HepG2 (cell line): ENCODE data around the gene SNX6. TPM values are rescaled to one million over a fixed set of nuclear protein-coding genes. Genes with fewer than 3 reads are reported as not detected.

Source experiments
- CHCHD3 ChIP-seq: sonication (generic); formaldehyde crosslinking; IDR thresholded peaks from 2 replicates; pipeline ENCODE4 v1.8.0; 2022; ENCODE audit warnings: mild to moderate bottlenecking, missing genetic modification reagents, moderate library complexity
- ERF ChIP-seq: IDR thresholded peaks from 2 replicates; pipeline ENCODE4 v1.6.1; 2018; ENCODE audit warnings: missing biosample characterization, missing genetic modification reagents
- NR2C2 ChIP-seq: sonication (generic); formaldehyde crosslinking; IDR thresholded peaks from 2 replicates; pipeline ENCODE4 v1.4.0; 2020; ENCODE audit warnings: missing genetic modification reagents, mild to moderate bottlenecking, moderate library complexity, borderline replicate concordance
- PAX8 ChIP-seq: sonication (generic); formaldehyde crosslinking; IDR thresholded peaks from 2 replicates; pipeline ENCODE4 v1.8.0; 2022; ENCODE audit warnings: mild to moderate bottlenecking, missing genetic modification reagents, borderline replicate concordance
- PCBP1 ChIP-seq: fragments of 200-400 bp; formaldehyde crosslinking; IDR thresholded peaks from 2 replicates; pipeline ENCODE4 v1.6.1; 2017; ENCODE audit warnings: mild to moderate bottlenecking, low read depth, low read length, borderline replicate concordance
- PITX1 ChIP-seq: sonication (generic); formaldehyde crosslinking; IDR thresholded peaks from 2 replicates; pipeline ENCODE4 v1.5.1; 2020; ENCODE audit warnings: mild to moderate bottlenecking, missing genetic modification reagents
- RXRB ChIP-seq: IDR thresholded peaks from 2 replicates; pipeline ENCODE4 v1.6.1; 2016; ENCODE audit warnings: borderline replicate concordance, missing genetic modification reagents, missing compliant biosample characterization
- SIN3B ChIP-seq: fragments of 150-350 bp; IDR thresholded peaks from 2 replicates; pipeline ENCODE4 v1.6.1; 2014; ENCODE audit warnings: low read length
- SPEN ChIP-seq: sonication (generic); formaldehyde crosslinking; IDR thresholded peaks from 2 replicates; pipeline ENCODE4 v1.5.1; 2020; ENCODE audit warnings: low read depth, mild to moderate bottlenecking, missing genetic modification reagents
- ZBTB43 ChIP-seq: sonication (generic); formaldehyde crosslinking; conservative IDR thresholded peaks from 2 replicates; pipeline ENCODE4 v1.4.0; 2020; ENCODE audit warnings: missing genetic modification reagents
- ZNF224 ChIP-seq: sonication (generic); formaldehyde crosslinking; IDR thresholded peaks from 2 replicates; pipeline ENCODE4 v1.5.0; 2020; ENCODE audit warnings: mild to moderate bottlenecking, missing genetic modification reagents
- ZNF280B ChIP-seq: sonication (generic); formaldehyde crosslinking; IDR thresholded peaks from 2 replicates; pipeline ENCODE4 v1.5.0; 2020; ENCODE audit warnings: missing genetic modification reagents, mild to moderate bottlenecking, borderline replicate concordance
- ZNF556 ChIP-seq: sonication (generic); formaldehyde crosslinking; IDR thresholded peaks from 2 replicates; pipeline ENCODE4 v1.4.0; 2020; ENCODE audit warnings: mild to moderate bottlenecking, missing genetic modification reagents, borderline replicate concordance
- ZNF781 ChIP-seq: sonication (generic); formaldehyde crosslinking; IDR thresholded peaks from 2 replicates; pipeline ENCODE4 v1.5.1; 2020; ENCODE audit warnings: borderline replicate concordance, mild to moderate bottlenecking, missing genetic modification reagents; ENCODE audit errors: not compliant biosample characterization
- ZNF782 ChIP-seq: sonication (generic); formaldehyde crosslinking; IDR thresholded peaks from 2 replicates; pipeline ENCODE4 v1.4.0; 2020; ENCODE audit warnings: missing genetic modification reagents, mild to moderate bottlenecking, borderline replicate concordance
- polyA plus RNA-seq, 8 experiments: library from polyadenylated mRNA; depleted of rRNA in 3 of 8; stranded (reverse) in 7 of 8; unstranded in 1 of 8; fragments of >200 nt; fragmentation: Illumina TruSeq in 4 of 8; extraction: Trizol in 4 of 8; gene quantifications; 2 replicates each; pipeline versions ENCODE4 v1.2.1 to v1.2.3, GENCODE V29; 2011 to 2016; ENCODE audit warnings: low read depth in 4 of 8, missing spikeins in 1 of 8, mixed read lengths in 1 of 8; ENCODE audit not compliant: insufficient read depth in 1 of 8
- total RNA-seq, 5 experiments: library from RNA; depleted of rRNA; stranded (reverse); fragments of >200 nt; fragmentation: Illumina TruSeq; extraction: Trizol; gene quantifications; 2 replicates each; pipeline ENCODE4 v1.2.3, GENCODE V29; 2016; ENCODE audit warnings: low read depth in 1 of 5
- TF ChIP-seq, protein P1 (sequence below): sonication (generic); formaldehyde crosslinking; IDR thresholded peaks from 2 replicates; pipeline ENCODE4 v1.4.0; 2020; ENCODE audit warnings: missing genetic modification reagents
- TF ChIP-seq, protein P2 (sequence below): sonication (generic); formaldehyde crosslinking; IDR thresholded peaks from 2 replicates; pipeline ENCODE4 v1.8.1; 2022; ENCODE audit warnings: low read depth, mild to moderate bottlenecking, missing genetic modification reagents
- TF ChIP-seq, protein P3 (sequence below): sonication (generic); formaldehyde crosslinking; IDR thresholded peaks from 2 replicates; pipeline ENCODE4 v1.5.1; 2020; ENCODE audit warnings: mild to moderate bottlenecking, missing genetic modification reagents, borderline replicate concordance
- TF ChIP-seq, protein P4 (sequence below): sonication (generic); formaldehyde crosslinking; IDR thresholded peaks from 2 replicates; pipeline ENCODE4 v1.4.0; 2020; ENCODE audit warnings: mild to moderate bottlenecking, missing genetic modification reagents

Gene SNX6
- total and polyA plus RNA-seq, 2 of the 13 experiments (the other 11 are each of a cell fraction or from before 2014, with no cell fraction given) = 92.3 to 169 TPM

DNA sequence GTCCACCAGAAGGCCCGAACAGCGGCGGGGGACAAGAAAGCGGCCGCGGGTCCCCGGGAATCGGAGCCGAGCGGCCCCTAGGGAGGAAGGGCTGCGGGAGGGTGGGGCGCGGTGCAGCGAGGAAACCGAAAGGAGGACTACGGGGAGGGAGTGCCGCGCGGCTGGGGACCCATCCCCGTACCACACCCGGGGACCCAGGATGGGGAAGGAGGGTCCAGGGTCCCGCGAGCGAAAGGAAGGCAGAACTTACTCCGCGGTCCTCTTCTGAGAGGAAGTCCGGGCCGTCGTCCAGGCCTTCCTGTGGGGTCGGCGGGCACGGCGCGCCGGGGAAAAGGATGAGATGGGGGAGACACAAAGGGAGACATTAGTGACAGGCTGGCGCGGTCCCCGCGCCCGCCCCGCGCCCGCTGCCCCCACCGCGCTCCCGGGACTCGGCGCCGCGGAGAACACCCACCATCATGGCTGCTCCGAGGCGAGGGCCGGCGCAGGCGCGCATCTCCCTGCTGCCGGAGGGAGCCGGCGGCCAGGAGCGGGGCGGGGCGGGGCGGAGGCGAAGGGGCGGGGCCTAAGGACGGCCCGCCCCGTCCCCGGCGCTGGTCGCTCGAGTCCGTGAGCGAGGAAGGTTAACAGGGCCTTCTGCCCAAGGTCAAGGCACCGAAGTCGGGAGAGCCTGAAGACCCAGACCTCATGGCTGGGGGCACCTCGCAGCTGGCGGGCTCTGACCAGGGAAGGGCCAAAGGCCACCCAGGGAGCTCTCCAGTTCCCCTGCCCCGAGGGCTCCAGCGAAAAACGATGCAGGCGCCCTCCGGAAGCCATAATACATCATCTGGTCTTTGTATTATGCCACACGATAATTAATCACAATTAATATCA is at the start of gene SNX6 (continued):
- TF ChIP-seq ZNF280B (peak; percentile 95), PITX1 (peak; percentile 81), SPEN (CRISPR knock-in tag) (peak; percentile 72; the same call in 1 of the 2 replicates), PAX8 (CRISPR knock-in tag) (peak; percentile 97), ZNF224 (peak; percentile 98; the same call in 1 of the 2 replicates), PCBP1 (peak; percentile 96), ZNF782 (CRISPR knock-in tag) (peak; percentile 93), RXRB (CRISPR knock-in tag) (peak; percentile 53; the same call in 1 of the 2 replicates), SIN3B (no peak), ZBTB43 (CRISPR knock-in tag) (peak; percentile 85), CHCHD3 (CRISPR knock-in tag) (peak; percentile 67), NR2C2 (peak; percentile 43; the same call in 1 of the 2 replicates), ERF (CRISPR knock-in tag) (peak; percentile 92), ZNF556 (CRISPR knock-in tag) (peak; percentile 54), ZNF781 (CRISPR knock-in tag) (peak; percentile 89)
- TF ChIP-seq, protein P1, sequence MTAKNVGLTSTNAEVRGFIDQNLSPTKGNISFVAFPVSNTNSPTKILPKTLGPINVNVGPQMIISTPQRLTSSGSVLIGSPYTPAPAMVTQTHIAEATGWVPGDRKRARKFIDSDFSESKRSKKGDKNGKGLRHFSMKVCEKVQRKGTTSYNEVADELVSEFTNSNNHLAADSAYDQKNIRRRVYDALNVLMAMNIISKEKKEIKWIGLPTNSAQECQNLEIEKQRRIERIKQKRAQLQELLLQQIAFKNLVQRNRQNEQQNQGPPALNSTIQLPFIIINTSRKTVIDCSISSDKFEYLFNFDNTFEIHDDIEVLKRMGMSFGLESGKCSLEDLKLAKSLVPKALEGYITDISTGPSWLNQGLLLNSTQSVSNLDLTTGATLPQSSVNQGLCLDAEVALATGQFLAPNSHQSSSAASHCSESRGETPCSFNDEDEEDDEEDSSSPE (CRISPR knock-in tag) = peak; percentile 72
- TF ChIP-seq, protein P2, sequence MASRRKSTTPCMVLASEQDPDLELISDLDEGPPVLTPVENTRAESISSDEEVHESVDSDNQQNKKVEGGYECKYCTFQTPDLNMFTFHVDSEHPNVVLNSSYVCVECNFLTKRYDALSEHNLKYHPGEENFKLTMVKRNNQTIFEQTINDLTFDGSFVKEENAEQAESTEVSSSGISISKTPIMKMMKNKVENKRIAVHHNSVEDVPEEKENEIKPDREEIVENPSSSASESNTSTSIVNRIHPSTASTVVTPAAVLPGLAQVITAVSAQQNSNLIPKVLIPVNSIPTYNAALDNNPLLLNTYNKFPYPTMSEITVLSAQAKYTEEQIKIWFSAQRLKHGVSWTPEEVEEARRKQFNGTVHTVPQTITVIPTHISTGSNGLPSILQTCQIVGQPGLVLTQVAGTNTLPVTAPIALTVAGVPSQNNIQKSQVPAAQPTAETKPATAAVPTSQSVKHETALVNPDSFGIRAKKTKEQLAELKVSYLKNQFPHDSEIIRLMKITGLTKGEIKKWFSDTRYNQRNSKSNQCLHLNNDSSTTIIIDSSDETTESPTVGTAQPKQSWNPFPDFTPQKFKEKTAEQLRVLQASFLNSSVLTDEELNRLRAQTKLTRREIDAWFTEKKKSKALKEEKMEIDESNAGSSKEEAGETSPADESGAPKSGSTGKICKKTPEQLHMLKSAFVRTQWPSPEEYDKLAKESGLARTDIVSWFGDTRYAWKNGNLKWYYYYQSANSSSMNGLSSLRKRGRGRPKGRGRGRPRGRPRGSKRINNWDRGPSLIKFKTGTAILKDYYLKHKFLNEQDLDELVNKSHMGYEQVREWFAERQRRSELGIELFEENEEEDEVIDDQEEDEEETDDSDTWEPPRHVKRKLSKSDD (CRISPR knock-in tag) = peak; percentile 22; the same call in 1 of the 2 replicates
- TF ChIP-seq, protein P3, sequence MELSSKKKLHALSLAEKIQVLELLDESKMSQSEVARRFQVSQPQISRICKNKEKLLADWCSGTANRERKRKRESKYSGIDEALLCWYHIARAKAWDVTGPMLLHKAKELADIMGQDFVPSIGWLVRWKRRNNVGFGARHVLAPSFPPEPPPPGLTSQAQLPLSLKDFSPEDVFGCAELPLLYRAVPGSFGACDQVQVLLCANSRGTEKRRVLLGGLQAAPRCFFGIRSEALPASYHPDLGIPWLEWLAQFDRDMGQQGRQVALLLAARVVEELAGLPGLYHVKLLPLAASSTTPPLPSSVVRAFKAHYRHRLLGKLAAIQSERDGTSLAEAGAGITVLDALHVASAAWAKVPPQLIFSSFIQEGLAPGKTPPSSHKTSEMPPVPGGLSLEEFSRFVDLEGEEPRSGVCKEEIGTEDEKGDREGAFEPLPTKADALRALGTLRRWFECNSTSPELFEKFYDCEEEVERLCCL (CRISPR knock-in tag) = peak; percentile 85
- TF ChIP-seq, protein P4, sequence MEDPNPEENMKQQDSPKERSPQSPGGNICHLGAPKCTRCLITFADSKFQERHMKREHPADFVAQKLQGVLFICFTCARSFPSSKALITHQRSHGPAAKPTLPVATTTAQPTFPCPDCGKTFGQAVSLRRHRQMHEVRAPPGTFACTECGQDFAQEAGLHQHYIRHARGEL = peak; percentile 88; the same call in 1 of the 2 replicates
